K562 (cell line): ENCODE measurements around the gene HOXC10. TPM values are rescaled to one million over a fixed set of nuclear protein-coding genes. Genes with fewer than 3 reads are reported as not detected.

ENCODE experiments used
- ATAC-seq: fragments of 200-7000 bp; cut with Tn5 transposase; 3 replicates; pipeline ENCODE4 v1.9.1; 2020; ENCODE audit warnings: moderate library complexity
- BruUV-seq: library from RNA; stranded (reverse); fragments of 400-500 nt; replicated peaks from 2 replicates; lab custom pipeline; 2021; lab: Mats Ljungman, UMichigan
- CTCF ChIA-PET: fragments of 300-600 bp; formaldehyde crosslinking; extraction: SDS; loops from one replicate; lab custom pipeline; 2021; ENCODE audit warnings: low intra/inter-chr PET ratio; lab: Yijun Ruan, JAX
- POLR2A ChIA-PET: fragments of 300-600, 350-650 bp; sonication (Branson Sonifier 250); formaldehyde crosslinking; extraction: SDS; loops from one replicate; lab custom pipeline; 2021; ENCODE audit warnings: antibody characterized with exemption, inconsistent platforms; lab: Yijun Ruan, JAX
- DNase-seq, 4 experiments: peaks; one replicate each; pipeline versions ENCODE4 v3.0.0 to v3.0.0-alpha.2; 2011 to 2018; ENCODE audit warnings: low spot score in 3 of 4, mixed read lengths in 3 of 4; ENCODE audit errors: extremely low read depth in 1 of 4
- FAIRE-seq: peaks from 2 replicates; lab custom pipeline; 2011; peaks lifted over from hg19 to GRCh38; lab: Jason Lieb, UNC
- H2AFZ ChIP-seq: 2 replicates; pipeline ENCODE4 v1.6.0; 2011; ENCODE audit warnings: low read depth, low read length, control low read depth, inconsistent platforms
- H3K27ac ChIP-seq: fragments of 200-600 bp; 3 replicates; pipeline ENCODE4 v1.8.0; 2011; ENCODE audit warnings: low read depth, mild to moderate bottlenecking, control low read depth, inconsistent platforms, low read length, moderate library complexity, mixed read lengths; ENCODE audit errors: extremely low read depth
- H3K27me3 ChIP-seq, 2 experiments: fragments of 300-600 bp in 1 of 2; 2 replicates in 1 of 2; 3 replicates in 1 of 2; pipeline versions ENCODE4 v1.6.0 to v1.8.0; 2011; ENCODE audit warnings: inconsistent platforms in 2 of 2, low read length in 2 of 2, mild to moderate bottlenecking in 1 of 2, mixed read lengths in 1 of 2, moderate library complexity in 1 of 2; ENCODE audit not compliant: control insufficient read depth in 2 of 2, insufficient read depth in 2 of 2
- H3K36me3 ChIP-seq: fragments of 300-600 bp; 3 replicates; pipeline ENCODE4 v1.8.0; 2011; ENCODE audit warnings: mild to moderate bottlenecking, low read length, inconsistent platforms; ENCODE audit not compliant: control insufficient read depth, insufficient read depth
- H3K4me1 ChIP-seq, 2 experiments: fragments of 200-600 bp in 1 of 2; replicated peaks in 1 of 2; 2 replicates in 1 of 2; 3 replicates in 1 of 2; pipeline versions ENCODE4 v1.5.1 to v1.8.0; 2011; ENCODE audit warnings: inconsistent platforms in 2 of 2, low read length in 2 of 2, mild to moderate bottlenecking in 1 of 2, mixed read lengths in 1 of 2, moderate library complexity in 1 of 2; ENCODE audit not compliant: control insufficient read depth in 2 of 2, insufficient read depth in 2 of 2
- H3K4me2 ChIP-seq: 2 replicates; pipeline ENCODE4 v1.6.1; 2011; ENCODE audit warnings: low read length, control low read depth, inconsistent platforms, mixed read lengths; ENCODE audit not compliant: insufficient read depth
- H3K4me3 ChIP-seq: fragments of 200-600 bp; sonication (generic), shearing (Covaris generic); 2 replicates; pipeline ENCODE4 v1.5.1; 2016; ENCODE audit warnings: control low read depth, inconsistent platforms
- H3K79me2 ChIP-seq: fragments of 200-600 bp; 3 replicates; pipeline ENCODE4 v1.8.0; 2011; ENCODE audit warnings: low read length, inconsistent platforms; ENCODE audit not compliant: control insufficient read depth, insufficient read depth
- H3K9ac ChIP-seq, 2 experiments: 2 replicates each; pipeline versions ENCODE4 v1.6.0 to v1.6.1; 2011; ENCODE audit warnings: low read depth in 2 of 2, low read length in 2 of 2, control low read depth in 1 of 2, inconsistent platforms in 1 of 2, mild to moderate bottlenecking in 1 of 2, mixed read lengths in 1 of 2; ENCODE audit not compliant: insufficient read depth in 1 of 2
- H3K9me1 ChIP-seq: one replicate; pipeline ENCODE4 v1.6.0; 2011; ENCODE audit warnings: inconsistent platforms, mild to moderate bottlenecking, low read length, moderate library complexity; ENCODE audit not compliant: control insufficient read depth, insufficient read depth
- H3K9me3 ChIP-seq: replicated peaks from 2 replicates; pipeline ENCODE4 v1.5.1; 2011; ENCODE audit warnings: low read depth, low read length, inconsistent platforms; ENCODE audit not compliant: control insufficient read depth, insufficient read depth
- H4K20me1 ChIP-seq: replicated peaks from 2 replicates; pipeline ENCODE4 v1.6.1; 2011; ENCODE audit warnings: low read length, inconsistent platforms, mixed read lengths; ENCODE audit not compliant: control insufficient read depth, insufficient read depth
- AFF4 ChIP-seq: sonication (generic); formaldehyde crosslinking; IDR thresholded peaks from 2 replicates; pipeline ENCODE4 v1.8.0; 2023; ENCODE audit warnings: mild to moderate bottlenecking, missing genetic modification reagents
- E2F6 ChIP-seq, 2 experiments: IDR thresholded peaks; 2 replicates each; pipeline ENCODE4 v1.6.1; 2011; ENCODE audit warnings: borderline replicate concordance in 1 of 2, control low read depth in 1 of 2, low read depth in 1 of 2, low read length in 1 of 2, mild to moderate bottlenecking in 1 of 2, mixed read lengths in 1 of 2, moderate library complexity in 1 of 2; ENCODE audit not compliant: insufficient read depth in 1 of 2, insufficient read length in 1 of 2, poor library complexity in 1 of 2, severe bottlenecking in 1 of 2; ENCODE audit errors: extremely low read depth in 1 of 2
- FUS ChIP-seq: fragments of 200-400 bp; formaldehyde crosslinking; optimal IDR thresholded peaks from 2 replicates; pipeline ENCODE3; 2017; ENCODE audit warnings: low read depth, low read length
- NR2C2 ChIP-seq, 2 experiments: fragments of 200-800 bp in 1 of 2; sonication (Bioruptor generic) in 1 of 2; sonication (generic) in 1 of 2; formaldehyde crosslinking in 1 of 2; IDR thresholded peaks; 2 replicates each; pipeline versions ENCODE4 v1.6.1 to v1.8.0; 2016 to 2022; ENCODE audit warnings: mild to moderate bottlenecking in 1 of 2, missing compliant biosample characterization in 1 of 2, missing genetic modification characterization in 1 of 2, missing genetic modification reagents in 1 of 2
- RFX1 ChIP-seq: fragments of 450-650 bp; IDR thresholded peaks from 2 replicates; pipeline ENCODE4 v1.6.1; 2016; ENCODE audit warnings: mild to moderate bottlenecking, moderate library complexity
- RNF219 ChIP-seq: fragments of 250-450 bp; sonication (Bioruptor Pico); IDR thresholded peaks from 2 replicates; pipeline ENCODE4 v1.5.0; 2022; ENCODE audit warnings: mild to moderate bottlenecking
- TAF15 ChIP-seq: fragments of 200-400 bp; formaldehyde crosslinking; IDR thresholded peaks from 2 replicates; pipeline ENCODE4 v1.6.1; 2017; ENCODE audit warnings: mild to moderate bottlenecking, low read depth, low read length, moderate library complexity
- TCF7L2 ChIP-seq: fragments of 150-350 bp; IDR thresholded peaks from 2 replicates; pipeline ENCODE4 v1.6.1; 2016; ENCODE audit warnings: low read depth, mild to moderate bottlenecking, low read length, moderate library complexity
- USF1 ChIP-seq: sonication (generic); formaldehyde crosslinking; IDR thresholded peaks from 2 replicates; pipeline ENCODE4 v1.9.0; 2022; ENCODE audit warnings: mild to moderate bottlenecking, missing genetic modification reagents
- ZNF384 ChIP-seq: IDR thresholded peaks from 2 replicates; pipeline ENCODE4 v1.6.1; 2012; ENCODE audit warnings: low read depth, low read length, improper control_type of control experiment
- WGBS: fragments of 100-300 bp; shearing (Covaris generic); methylation state at CpG from one replicate; pipeline ENCODE4 v1.1.6; 2016; ENCODE audit warnings: low coverage, mixed read lengths; ENCODE audit not compliant: insufficient coverage; ENCODE audit errors: missing lambda C conversion rate; 5-methylcytosine and 5-hydroxymethylcytosine counted together
- in situ Hi-C: fragments of 300-500 bp; cut with MboI; formaldehyde crosslinking; loops from 4 replicates; pipeline ENCODE4 v1.15.0; 2018; ENCODE audit warnings: inconsistent platforms, mixed read lengths
- intact Hi-C: fragments of 100-400 bp; cut with micrococcal nuclease; formaldehyde crosslinking; loops from 2 replicates; pipeline ENCODE4 v1.14.2; 2022
- polyA plus RNA-seq, 8 experiments: library from polyadenylated mRNA; depleted of rRNA in 4 of 8; stranded (reverse) in 5 of 8; unstranded in 3 of 8; fragments of >200 nt; fragmentation: Nextera tagmentation in 2 of 8; fragmentation: Illumina TruSeq in 1 of 8; extraction: Ambion mirVana in 2 of 8; extraction: Trizol in 1 of 8; gene quantifications; 2 replicates each; pipeline versions ENCODE4 v1.2.1 to v1.2.3, GENCODE V29; 2011 to 2014; ENCODE audit warnings: inconsistent platforms in 1 of 8, missing spikeins in 1 of 8
- total RNA-seq, 7 experiments: library from RNA; depleted of rRNA in 6 of 7; stranded (reverse); fragments of >200 nt in 6 of 7; fragmentation: Illumina TruSeq in 2 of 7; extraction: Trizol in 2 of 7; gene quantifications; 2 replicates each; pipeline versions ENCODE4 v1.2.1 to v1.2.3, GENCODE V29; 2011 to 2021; ENCODE audit warnings: low replicate concordance in 1 of 7

The HOXC10 gene
- total and polyA plus RNA-seq, 9 of the 15 experiments (the other 6 are each of a cell fraction or from before 2014, with no cell fraction given): 0.13 to 0.77 (median 0.35) TPM; not detected in 2

GRCh38 chr12:54028314-54029201 lies 43.6 kb downstream of the HOXC10 start, which contains the start of gene HOXC6:
HOXC6 (plus strand) TSS chr12:54028440; CDS start chr12:54028522, 82 bp downstream.
- CTCF ChIA-PET: no interaction called here
- no peaks in the 10 kb centered on the region for H4K20me1 ChIP-seq
- in situ Hi-C loops: loop anchor here (10.0 kb wide), 1 partner anchor 166 kb away; no protein-coding TSS in a partner anchor
- peak within 1 kb of the TSS; percentile 86 for H2AFZ ChIP-seq
- H3K79me2 ChIP-seq: no peaks in the 10 kb centered on the region
- no peaks in the 10 kb centered on the region for H3K27me3 ChIP-seq
- H3K27ac ChIP-seq: peak within 1 kb of the TSS; percentile 51; the same call in 2 of the 3 replicates
- WGBS: 47% methylated on average over 35 of the region's 36 CpGs
- intact Hi-C loops: no loop called here
- POLR2A ChIA-PET: interaction anchor here (0.6 to 1.5 kb wide), 4 partner anchors 11 to 673 kb away, joined by 3 to 5 read pairs (median 3); no protein-coding TSS in a partner anchor
- FAIRE-seq: peak; percentile 74
- peaks cover 2% of the 10 kb centered on the region; the same call in 1 of the 3 replicates for H3K36me3 ChIP-seq
- H3K4me3 ChIP-seq: peak within 1 kb of the TSS; percentile 32
- peaks cover 3 to 25% of the 10 kb centered on the region in 2 experiments; a peak in 3 of 5 replicates for H3K4me1 ChIP-seq
- peak within 1 kb of the TSS; percentile 42 to 78 for H3K9ac ChIP-seq
- DNase-seq: peak; percentile 57 to 80 (median 74)
- no peaks in the 10 kb centered on the region for H3K9me3 ChIP-seq
- peak within 1 kb of the TSS; percentile 82 for H3K4me2 ChIP-seq
- BruUV-seq: TSS peak; percentile 85
- peak; percentile 76 for ATAC-seq
- H3K9me1 ChIP-seq: no peaks in the 10 kb centered on the region
- no peak for TF ChIP-seq TAF15
- no peak for TF ChIP-seq AFF4 (CRISPR knock-in tag)
- no peak for TF ChIP-seq RNF219 (CRISPR knock-in tag)
- no peak for TF ChIP-seq TCF7L2
- TF ChIP-seq NR2C2 (CRISPR knock-in tag; IDR thresholded peaks at IDR 0.05): no peak
- no peak for TF ChIP-seq NR2C2 (tag; IDR thresholded peaks at IDR 0.05)
- TF ChIP-seq E2F6 (IDR thresholded peaks at IDR 0.05; ENCODE audit: borderline replicate concordance in 1 of 2, extremely low read depth in 1 of 2, insufficient read depth in 1 of 2, insufficient read length in 1 of 2, low read depth in 1 of 2, low read length in 1 of 2, poor library complexity in 1 of 2, severe bottlenecking in 1 of 2): peak in 1 of 2 experiments; percentile 61
- peak; percentile 49; the same call in 1 of the 2 replicates for TF ChIP-seq ZNF384
- no peak for TF ChIP-seq RFX1
- no peak for TF ChIP-seq FUS
- peak; percentile 79 for TF ChIP-seq USF1 (CRISPR knock-in tag)
